NCI-H524 (cell line): ENCODE measurements around the gene IKZF1.
A peak's percentile ranks its signal among the peaks of the same experiment; 100 is the strongest.

Source experiments
- DNase-seq, 2 experiments: peaks; one replicate each; lab custom pipeline; 2025; lab: John Stamatoyannopoulos, UW

IKZF1 gene

GRCh38 chr7:50304129-50304910 is at the start of gene IKZF1:
Gene IKZF1 (plus strand): TSS chr7:50304716. CDS start chr7:50319062, 14,346 bp downstream.
- DNase-seq = peak in 1 of 2 experiments; percentile 21

GRCh38 chr7:50261593-50261992 is 42.9 kb upstream of the IKZF1 start:
- DNase-seq = no peak

DNA sequence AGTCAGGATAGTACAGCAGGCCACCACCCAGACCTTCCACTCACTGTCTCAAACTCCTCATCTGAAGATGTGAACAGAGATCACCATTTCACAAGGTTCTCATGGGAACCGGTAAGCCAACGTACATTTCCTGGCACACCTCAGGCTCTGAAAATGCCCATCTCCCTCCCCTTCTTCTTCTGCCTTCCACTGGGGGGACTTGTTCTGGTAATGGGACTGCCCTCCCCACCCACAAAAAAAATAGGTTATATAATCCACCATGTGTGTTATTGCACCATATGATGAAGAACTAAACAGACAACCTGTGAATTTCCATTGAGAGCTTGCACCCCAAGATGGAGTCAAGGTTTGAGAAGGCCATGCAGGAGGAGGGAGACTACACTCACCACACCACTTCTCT is 42.1 kb upstream of the IKZF1 start:
- no peak for DNase-seq

DNA sequence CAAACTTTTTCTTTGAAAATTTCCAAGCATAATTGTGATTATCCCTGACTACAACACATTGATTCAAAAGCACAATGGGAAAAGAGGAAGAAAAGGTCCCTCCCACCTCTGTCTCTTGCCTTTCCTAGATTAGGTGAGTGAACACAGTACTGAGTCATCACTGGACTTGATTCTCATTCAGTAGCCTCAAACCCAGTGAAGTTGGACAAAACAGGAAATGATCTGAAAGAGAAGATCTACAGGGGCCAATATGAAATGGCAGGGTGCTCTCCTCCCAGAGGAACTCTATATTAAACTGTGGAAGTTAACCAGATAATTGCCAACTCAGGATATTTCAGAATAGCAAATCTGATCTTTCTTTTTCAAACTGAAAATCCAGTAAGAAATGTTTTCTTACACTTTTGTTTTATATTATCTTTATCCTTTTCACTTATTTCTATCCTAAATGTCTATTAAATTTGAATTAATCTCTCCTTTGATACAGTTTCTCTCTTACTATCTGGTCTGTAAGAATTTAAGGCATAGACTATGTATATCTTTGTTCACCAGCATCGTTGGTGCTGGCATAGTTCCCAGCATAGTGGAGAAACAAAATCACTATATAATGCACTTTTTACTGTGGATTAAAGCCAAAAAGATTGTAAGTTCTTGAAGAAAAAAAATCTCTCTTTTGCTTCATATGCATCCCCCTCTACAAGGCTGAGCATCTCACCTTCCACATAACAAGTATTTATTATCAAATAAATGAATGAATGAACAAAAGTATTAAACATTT is 41.4 kb upstream of the IKZF1 start:
- DNase-seq = no peak

- no peak for DNase-seq
These were observed 39.6 kb upstream of the IKZF1 start for GRCh38 chr7:50264908-50265307.

GRCh38 chr7:50265968-50266634 is 38.4 kb upstream of the IKZF1 start:
- DNase-seq = no peak

DNA sequence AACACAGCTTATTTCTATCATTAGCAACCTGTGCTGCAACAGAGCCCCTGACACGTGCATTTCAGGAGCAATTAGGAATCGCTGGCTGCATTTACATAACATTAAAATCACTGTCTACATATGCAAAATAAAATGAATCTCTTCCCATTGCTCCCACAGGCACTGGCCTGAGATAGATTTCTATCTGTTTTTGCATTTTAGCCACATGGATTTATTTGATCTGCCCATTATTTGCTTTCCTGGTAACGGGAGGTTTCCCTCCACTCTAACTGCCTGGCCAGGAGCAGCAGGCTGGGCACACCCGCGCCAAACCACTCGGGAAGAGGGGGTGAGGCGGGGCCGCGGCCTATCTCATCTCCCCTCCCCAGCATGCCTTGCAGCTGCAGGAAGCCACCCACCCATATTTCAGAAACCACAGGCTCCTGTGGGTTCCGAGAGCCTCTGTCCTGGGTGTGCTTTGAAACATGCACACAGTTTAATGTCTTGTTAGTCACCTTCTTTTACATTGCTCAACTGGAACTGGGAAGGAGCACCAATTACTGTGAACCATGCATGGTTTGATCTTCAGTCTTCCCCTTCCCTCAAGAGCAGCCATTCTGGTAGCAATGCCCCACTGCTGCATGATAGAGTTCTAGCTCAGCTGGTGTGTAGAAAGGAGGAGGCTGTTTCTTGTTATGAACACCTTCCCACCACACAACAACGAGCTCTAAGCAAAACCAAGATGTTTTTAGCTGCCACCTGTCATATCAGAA is 37.7 kb upstream of the IKZF1 start:
- DNase-seq = no peak

- DNase-seq = no peak
These were observed 36.9 kb upstream of the IKZF1 start for GRCh38 chr7:50267525-50268041.

DNA sequence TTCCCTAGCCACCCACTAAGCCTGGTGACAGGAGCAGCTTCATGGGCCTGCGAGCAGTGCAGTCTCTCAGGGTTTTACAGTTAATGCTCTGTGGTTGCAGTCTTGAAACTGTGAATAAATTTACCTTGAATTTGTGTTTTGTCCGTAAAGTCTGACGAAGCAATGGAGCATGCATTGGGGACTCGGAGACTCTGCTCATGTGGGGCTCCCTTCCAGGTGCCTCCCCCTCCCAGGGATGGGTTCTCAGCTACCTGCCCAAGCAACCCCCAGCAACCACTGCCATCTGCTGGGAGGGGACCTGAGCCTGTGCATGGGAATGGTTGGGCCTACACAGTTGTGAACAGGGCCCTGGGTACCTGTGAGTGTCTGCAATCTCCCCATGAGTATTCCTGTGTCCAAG is 36.3 kb upstream of the IKZF1 start:
- no peak for DNase-seq

GRCh38 chr7:50268990-50269389 is 35.5 kb upstream of the IKZF1 start:
- no peak for DNase-seq

DNA sequence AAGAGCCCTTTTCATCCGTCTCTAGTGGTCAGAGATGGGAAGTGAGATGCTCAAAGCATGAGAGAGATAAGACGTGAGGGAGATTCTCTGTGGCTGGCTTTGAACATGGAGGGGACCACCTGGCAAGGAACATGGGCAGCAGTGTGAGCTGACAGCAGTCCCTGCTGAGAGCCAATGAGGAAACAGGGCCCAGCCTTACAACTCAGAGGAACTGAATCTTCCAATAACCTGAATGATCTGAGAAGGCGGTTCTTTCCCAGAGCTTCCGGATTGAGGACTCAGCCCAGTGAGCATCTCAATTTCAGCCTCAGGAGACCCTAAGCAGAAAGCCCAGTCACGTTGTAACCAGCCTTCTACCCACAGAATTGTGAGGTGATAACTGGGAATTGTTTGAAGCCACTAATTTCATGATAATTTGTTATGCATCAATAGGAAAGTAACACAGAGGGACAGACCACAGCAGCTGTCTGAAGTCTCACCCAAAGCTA is 33.9 kb upstream of the IKZF1 start:
- DNase-seq = no peak

- no peak for DNase-seq
These were observed 31.7 kb upstream of the IKZF1 start for GRCh38 chr7:50272808-50273207.

DNA sequence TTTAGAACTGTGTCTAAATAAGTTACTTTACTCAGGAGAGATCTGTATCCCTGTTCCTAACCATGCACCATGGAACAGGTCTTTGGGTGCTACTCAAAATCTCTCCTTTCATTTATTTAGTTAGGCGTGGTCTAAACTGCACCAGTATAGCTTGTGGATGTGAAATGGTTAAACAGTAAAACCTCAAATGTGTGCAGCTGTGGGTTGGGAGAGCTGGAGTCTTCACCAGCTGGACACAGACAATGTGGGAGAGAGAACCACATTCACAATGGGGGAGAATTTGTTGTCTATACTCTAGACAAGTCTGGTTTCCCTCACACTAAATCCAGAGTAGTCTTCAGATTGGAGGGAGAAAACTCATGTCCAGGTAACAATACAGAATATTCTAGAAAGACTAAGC is 31.2 kb upstream of the IKZF1 start:
- no peak for DNase-seq

- no peak for DNase-seq
These were observed 30.6 kb upstream of the IKZF1 start for GRCh38 chr7:50273870-50274269.

DNA sequence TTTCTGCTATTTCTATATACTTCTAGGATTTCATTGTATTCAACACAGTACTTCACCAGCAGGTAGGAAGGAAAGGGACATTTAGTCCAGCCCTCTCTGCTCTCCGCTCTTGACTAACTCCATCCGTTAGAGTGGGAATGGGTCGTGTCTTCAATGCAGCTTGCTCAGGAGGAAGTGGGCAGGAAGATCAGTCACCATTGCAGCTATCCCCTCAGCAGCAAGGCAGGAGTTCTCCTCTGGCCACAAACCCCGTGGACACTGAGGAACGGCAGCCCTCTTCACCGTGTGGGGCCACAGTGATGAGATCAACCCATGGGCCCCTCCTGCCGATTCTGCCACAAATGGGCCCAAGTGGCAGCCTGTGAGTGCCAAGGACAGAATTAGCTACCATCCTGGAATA is 30.2 kb upstream of the IKZF1 start:
- no peak for DNase-seq

DNA sequence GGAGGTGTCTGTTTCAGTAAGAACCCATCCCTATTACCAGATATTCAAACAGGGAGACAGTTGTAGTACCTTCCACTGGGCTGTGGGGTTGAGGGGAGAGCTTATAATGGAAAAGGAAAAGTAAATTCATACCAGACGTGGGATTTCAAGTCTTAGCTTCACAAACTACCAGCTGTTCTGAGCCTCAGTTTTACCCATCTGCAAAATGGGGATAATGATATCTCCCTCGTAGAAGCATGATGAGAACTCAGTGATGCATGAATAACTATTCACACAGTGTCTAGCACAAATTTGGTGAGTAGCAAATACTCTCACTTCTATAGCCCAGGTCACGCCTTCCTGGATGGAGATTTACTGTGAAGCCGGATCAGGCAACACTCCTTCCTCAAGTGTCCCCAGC is 29.1 kb upstream of the IKZF1 start:
- DNase-seq = no peak

GRCh38 chr7:50276483-50276882 is 28.0 kb upstream of the IKZF1 start:
- no peak for DNase-seq

DNA sequence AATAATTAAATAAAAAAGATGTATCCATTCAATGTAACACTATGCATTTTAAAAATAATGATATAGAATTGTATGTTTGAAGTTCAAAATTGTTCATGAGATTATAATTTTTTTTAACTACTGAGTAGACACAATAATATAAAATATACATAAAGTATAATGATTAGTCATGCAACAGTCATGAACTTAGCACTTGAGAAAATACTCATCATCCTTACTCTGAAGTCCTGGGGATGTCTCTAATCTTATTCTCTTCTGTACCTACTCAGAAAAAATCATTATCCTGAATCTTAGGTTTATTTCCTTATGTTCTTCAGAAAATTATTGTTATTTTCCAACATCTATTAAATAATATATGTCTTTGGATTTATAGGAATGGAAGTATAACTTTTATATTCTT is 26.4 kb upstream of the IKZF1 start:
- DNase-seq = no peak

GRCh38 chr7:50281680-50282445 is 22.7 kb upstream of the IKZF1 start:
- no peak for DNase-seq

DNA sequence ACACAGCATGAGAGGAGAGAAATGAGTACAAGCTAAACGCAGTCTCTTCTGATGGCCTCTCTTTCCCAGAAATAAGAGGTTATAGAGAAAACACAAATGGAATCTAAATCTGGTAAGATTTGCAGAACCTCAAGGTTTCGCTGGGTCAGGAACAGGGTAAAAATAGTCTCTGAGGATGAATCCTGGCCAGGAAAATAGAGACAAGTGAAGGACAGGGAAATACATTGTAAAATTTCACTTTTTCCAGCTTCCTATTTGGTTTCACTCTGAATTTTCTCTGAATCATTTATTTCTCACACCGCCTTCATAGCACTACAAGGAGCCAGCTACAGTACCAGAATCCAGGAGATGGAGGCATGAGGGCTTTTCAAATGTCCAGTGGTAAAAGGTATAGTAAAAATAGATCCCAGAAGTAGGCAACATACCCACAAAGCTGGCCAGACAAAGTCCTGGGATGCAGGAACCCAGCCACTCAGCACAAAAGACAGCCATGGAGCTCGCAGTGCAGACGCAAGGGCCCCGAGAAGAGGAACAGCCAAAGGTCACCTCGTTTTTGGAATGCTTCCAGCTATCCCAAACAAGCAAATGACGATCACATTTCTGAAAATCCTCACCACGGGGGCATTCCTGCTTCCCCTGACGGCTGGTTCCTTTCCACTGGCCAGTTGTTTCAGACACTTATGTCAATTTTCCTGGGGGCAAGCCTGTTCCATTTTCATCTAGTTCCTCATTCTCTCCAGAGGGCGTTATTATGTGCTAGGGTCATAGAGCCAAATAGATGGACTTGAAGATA is 21.5 kb upstream of the IKZF1 start:
- DNase-seq = no peak
